Measurements from ENCODE around the gene HSD17B4. TPM values are rescaled to one million over a fixed set of nuclear protein-coding genes. Genes with fewer than 3 reads are reported as not detected.

HSD17B4 gene
- total and polyA plus RNA-seq, 9 of the 15 experiments (the other 6 are each of a cell fraction or from before 2014, with no cell fraction given): 50.6 to 187 (median 94.6) TPM

- no peak for TF ChIP-seq E2F6 (IDR thresholded peaks at IDR 0.05; ENCODE audit: borderline replicate concordance in 1 of 2, extremely low read depth in 1 of 2, insufficient read depth in 1 of 2, insufficient read length in 1 of 2, low read depth in 1 of 2, low read length in 1 of 2, poor library complexity in 1 of 2, severe bottlenecking in 1 of 2)
- TF ChIP-seq CHD2 (IDR thresholded peaks at IDR 0.05; ENCODE audit: low read depth, low read length): no peak
- peak; percentile 16; the same call in 1 of the 2 replicates for TF ChIP-seq MEF2A (IDR thresholded peaks at IDR 0.05; ENCODE audit: control insufficient read depth, low read depth, low read length)
- peak; percentile 36; the same call in 1 of the 2 replicates for TF ChIP-seq ZBTB7A (IDR thresholded peaks at IDR 0.05; ENCODE audit: borderline replicate concordance, control insufficient read depth, low read depth, low read length)
- 0 out of 4 replicates have a peak, but pooled peaks of 1 of the 2 experiments have one; percentile 14 for TF ChIP-seq SIN3A (IDR thresholded peaks at IDR 0.05; ENCODE audit: borderline replicate concordance in 2 of 2, control insufficient read depth in 1 of 2, low read depth in 2 of 2, low read length in 2 of 2)
- no peak for TF ChIP-seq U2AF2 (optimal IDR thresholded peaks at IDR 0.05; ENCODE audit: low read depth, low read length)
- TF ChIP-seq TCFL5 (CRISPR knock-in tag; conservative IDR thresholded peaks at IDR 0.05): no peak
- no peak for TF ChIP-seq SAFB (IDR thresholded peaks at IDR 0.05; ENCODE audit: borderline replicate concordance, low read depth, low read length)
- peak; percentile 66; the same call in 1 of the 2 replicates for TF ChIP-seq EHMT2 (IDR thresholded peaks at IDR 0.05)
- no peak for TF ChIP-seq IRF9 (tag; IDR thresholded peaks at IDR 0.05)
- no peak for TF ChIP-seq ARID2 (IDR thresholded peaks at IDR 0.05)
- TF ChIP-seq ZNF644 (tag; IDR thresholded peaks at IDR 0.05; ENCODE audit: low read depth): no peak
- no peak for TF ChIP-seq ZBED1 (IDR thresholded peaks at IDR 0.05)
- TF ChIP-seq PHTF2 (CRISPR knock-in tag; IDR thresholded peaks at IDR 0.05): no peak
- TF ChIP-seq USF2 (CRISPR knock-in tag; IDR thresholded peaks at IDR 0.05): no peak
- TF ChIP-seq DEAF1 (CRISPR knock-in tag; IDR thresholded peaks at IDR 0.05): no peak
- no peak for TF ChIP-seq ZNF12 (CRISPR knock-in tag; IDR thresholded peaks at IDR 0.05)
- no peak for TF ChIP-seq SMAD3 (CRISPR knock-in tag; conservative IDR thresholded peaks at IDR 0.05)
- no peak for TF ChIP-seq ZNF592 (IDR thresholded peaks at IDR 0.05)
Measured at GRCh38 chr5:119452060-119452372, 281 bp upstream of the HSD17B4 start (continued).
